GM12878 (cell line): ENCODE data around the gene HDDC2. TPM values are rescaled to one million over a fixed set of nuclear protein-coding genes. Genes with fewer than 3 reads are reported as not detected.
A peak's percentile ranks its signal among the peaks of the same experiment; 100 is the strongest.

Experiments
- ATAC-seq: fragments of 200-7000 bp; cut with Tn5 transposase; 3 replicates; pipeline ENCODE4 v1.9.1; 2020; ENCODE audit warnings: mild to moderate bottlenecking, moderate library complexity
- BruUV-seq: library from RNA; stranded (reverse); fragments of 400-500 nt; replicated peaks from 2 replicates; lab custom pipeline; 2021; lab: Mats Ljungman, UMichigan
- CTCF ChIA-PET: fragments of 300-600 bp; sonication (Branson Sonifier 250); formaldehyde crosslinking; extraction: SDS; loops from one replicate; lab custom pipeline; 2021; ENCODE audit warnings: inconsistent platforms; lab: Yijun Ruan, JAX
- POLR2A ChIA-PET: fragments of 350-600 bp; formaldehyde crosslinking; extraction: SDS; loops from one replicate; lab custom pipeline; 2021; ENCODE audit warnings: inconsistent platforms; lab: Charles Lee
- RAD21 ChIA-PET: fragments of 300-600 bp; sonication (Branson Sonifier 250); formaldehyde crosslinking; loops from one replicate; lab custom pipeline; 2023; ENCODE audit warnings: antibody characterized with exemption; ENCODE audit not compliant: unreplicated experiment; lab: Charles Lee
- SMC1A ChIA-PET: fragments of 300-600 bp; sonication (Branson Sonifier 250); formaldehyde crosslinking; loops from one replicate; lab custom pipeline; 2023; ENCODE audit not compliant: unreplicated experiment, uncharacterized antibody; lab: Charles Lee
- DNase-seq: peaks from one replicate; pipeline ENCODE4 v3.0.0-alpha.2; 2011; ENCODE audit warnings: low read depth, low spot score
- FAIRE-seq: peaks from 3 replicates; lab custom pipeline; 2011; peaks lifted over from hg19 to GRCh38; lab: Jason Lieb, UNC
- H2AFZ ChIP-seq: 2 replicates; pipeline ENCODE4 v1.6.0; 2011; ENCODE audit warnings: low read depth, low read length, control low read depth; ENCODE audit not compliant: control insufficient read depth
- H3K27ac ChIP-seq: 2 replicates; pipeline ENCODE4 v1.5.1; 2011; ENCODE audit warnings: control low read depth; ENCODE audit not compliant: control insufficient read depth, insufficient read depth
- H3K27me3 ChIP-seq, 2 experiments: replicated peaks in 1 of 2; 2 replicates each; pipeline versions ENCODE4 v1.6.0 to v1.6.1; 2011; ENCODE audit warnings: low read length in 1 of 2; ENCODE audit not compliant: control insufficient read depth in 2 of 2, insufficient read depth in 2 of 2
- H3K36me3 ChIP-seq, 2 experiments: 2 replicates each; pipeline ENCODE4 v1.5.1; 2011; ENCODE audit warnings: low read length in 1 of 2; ENCODE audit not compliant: control insufficient read depth in 2 of 2, insufficient read depth in 2 of 2
- H3K4me1 ChIP-seq: 2 replicates; pipeline ENCODE4 v1.6.1; 2011; ENCODE audit warnings: mild to moderate bottlenecking, low read length, moderate library complexity, mixed read lengths; ENCODE audit not compliant: control insufficient read depth, insufficient read depth
- H3K4me2 ChIP-seq: 2 replicates; pipeline ENCODE4 v1.6.0; 2011; ENCODE audit warnings: control low read depth; ENCODE audit not compliant: control insufficient read depth, insufficient read depth
- H3K4me3 ChIP-seq: fragments of 200-600 bp; sonication (generic); 2 replicates; pipeline ENCODE4 v1.5.1; 2016
- H3K79me2 ChIP-seq: 2 replicates; pipeline ENCODE4 v1.6.0; 2011; ENCODE audit warnings: low read length; ENCODE audit not compliant: control insufficient read depth, insufficient read depth
- H3K9ac ChIP-seq: 2 replicates; pipeline ENCODE4 v1.8.0; 2011; ENCODE audit warnings: low read length, control low read depth, mixed read lengths; ENCODE audit not compliant: control insufficient read depth, insufficient read depth
- H3K9me3 ChIP-seq: replicated peaks from 3 replicates; pipeline ENCODE4 v1.5.1; 2011; ENCODE audit warnings: mild to moderate bottlenecking, low read length; ENCODE audit not compliant: control insufficient read depth, insufficient read depth
- H4K20me1 ChIP-seq: 2 replicates; pipeline ENCODE4 v1.6.0; 2011; ENCODE audit not compliant: control insufficient read depth, insufficient read depth
- FOXK2 ChIP-seq: fragments of 450-650 bp; IDR thresholded peaks from 2 replicates; pipeline ENCODE4 v1.6.1; 2017; ENCODE audit warnings: mild to moderate bottlenecking, moderate library complexity
- RAD21 ChIP-seq: IDR thresholded peaks from 2 replicates; pipeline ENCODE4 v1.6.1; 2011; ENCODE audit warnings: mild to moderate bottlenecking, low read depth, low read length, moderate library complexity; ENCODE audit not compliant: insufficient read depth
- SMC3 ChIP-seq: IDR thresholded peaks from 2 replicates; pipeline ENCODE4 v1.6.1; 2011; ENCODE audit warnings: low read length, improper control_type of control experiment, borderline replicate concordance
- WGBS: methylation state at CpG from one replicate; pipeline ENCODE4 v1.1.6; 2016; ENCODE audit warnings: low lambda C conversion rate; ENCODE audit not compliant: insufficient replicate concordance, insufficient coverage; ENCODE audit errors: missing lambda C conversion rate; 5-methylcytosine and 5-hydroxymethylcytosine counted together
- in situ Hi-C: fragments of 300-500 bp; cut with MboI; formaldehyde crosslinking; loops from 9 replicates; pipeline ENCODE4 v1.14.3; 2018; ENCODE audit warnings: mixed read lengths
- intact Hi-C: fragments of 100-400 bp; cut with micrococcal nuclease; formaldehyde crosslinking; loops from one replicate; pipeline ENCODE4 v1.14.2; 2022; ENCODE audit not compliant: unreplicated experiment
- polyA plus RNA-seq, 11 experiments: library from polyadenylated mRNA; depleted of rRNA in 4 of 11; unstranded in 6 of 11; stranded (reverse) in 5 of 11; fragments of >200 nt; fragmentation: Nextera tagmentation in 4 of 11; fragmentation: Illumina TruSeq in 1 of 11; extraction: Ambion mirVana in 4 of 11; extraction: Trizol in 1 of 11; gene quantifications; 1 replicate in 1 of 11; 2 replicates in 10 of 11; pipeline versions ENCODE4 v1.2.1 to v1.2.3, GENCODE V29; 2011 to 2016; ENCODE audit warnings: inconsistent platforms in 2 of 11, missing spikeins in 2 of 11, low read depth in 1 of 11
- total RNA-seq, 4 experiments: library from RNA; depleted of rRNA in 3 of 4; stranded (reverse); fragments of >200 nt in 3 of 4; fragmentation: Illumina TruSeq in 1 of 4; extraction: Trizol in 1 of 4; gene quantifications; 2 replicates each; pipeline versions ENCODE4 v1.2.1 to v1.2.3, GENCODE V29; 2013 to 2021
- TF ChIP-seq, protein P1 (sequence below), 3 experiments: IDR thresholded peaks in 2 of 3; conservative IDR thresholded peaks in 1 of 3; 2 replicates each; pipeline ENCODE4 v1.5.1; 2011; ENCODE audit warnings: low read depth in 3 of 3, low read length in 3 of 3, mild to moderate bottlenecking in 3 of 3, control low read depth in 2 of 3, moderate library complexity in 2 of 3, inconsistent platforms in 1 of 3, mixed read lengths in 1 of 3; ENCODE audit not compliant: control insufficient read depth in 2 of 3, insufficient read depth in 1 of 3; ENCODE audit errors: extremely low read depth in 1 of 3
- TF ChIP-seq, protein P2 (sequence below): fragments of 450-650 bp; IDR thresholded peaks from 2 replicates; pipeline ENCODE4 v1.6.1; 2017; ENCODE audit warnings: low read depth, mild to moderate bottlenecking, moderate library complexity

Gene HDDC2
- total and polyA plus RNA-seq, 10 of the 15 experiments (the other 5 are each of a cell fraction or from before 2014, with no cell fraction given): 54.5 to 148 (median 92.7) TPM

DNA sequence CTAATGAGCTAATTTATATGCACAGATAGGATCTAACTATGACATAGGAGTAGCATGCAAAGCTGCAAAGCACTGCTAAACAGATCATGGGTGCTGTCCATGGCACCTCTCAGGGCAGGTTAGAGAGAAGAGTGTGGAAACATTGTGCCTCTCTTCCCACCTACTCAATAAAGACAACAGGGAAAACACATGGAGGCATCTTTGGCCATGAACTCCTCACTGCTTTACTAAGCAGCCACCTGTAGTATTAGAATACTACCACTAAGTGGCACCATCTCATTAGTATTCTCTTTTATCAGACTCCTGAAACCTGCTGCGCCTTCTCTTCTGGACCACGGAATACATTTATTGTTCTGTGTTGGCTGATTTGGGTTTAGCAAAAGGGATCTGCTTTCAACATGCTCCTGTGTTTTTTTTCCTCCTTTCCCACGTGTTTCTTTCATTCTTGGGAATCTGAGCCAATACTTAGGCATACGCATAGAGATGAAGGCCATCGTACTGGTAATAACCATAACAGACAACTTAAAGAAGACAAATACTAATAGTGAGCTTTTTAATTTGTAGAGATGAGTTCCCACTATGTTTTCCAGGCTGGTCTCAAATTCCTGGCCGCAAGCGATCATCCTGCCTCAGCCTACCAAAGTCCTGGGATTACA lies 9.4 kb upstream of the HDDC2 start:
- 47% methylated on average over 7 of the region's 7 CpGs for WGBS
- no peaks in the 10 kb centered on the region for H3K79me2 ChIP-seq
- ChIA-PET POLR2A (interaction anchor here (0.6 kb wide), 1 partner anchor 466 kb away, joined by 7 read pairs; no protein-coding TSS in a partner anchor), SMC1A (interaction anchor here (0.6 to 10.9 kb wide), 16 partner anchors 10 to 795 kb away, joined by 3 to 128 read pairs (median 3); partner anchors contain the start of genes HDDC2 and NCOA7), CTCF (interaction anchor here (0.7 to 11.6 kb wide), 19 partner anchors 10 to 663 kb away, joined by 3 to 306 read pairs (median 8); partner anchors contain the start of genes HDDC2 and HINT3), RAD21 (interaction anchor here (0.7 to 9.3 kb wide), 11 partner anchors 14 to 663 kb away, joined by 3 to 134 read pairs (median 3); no protein-coding TSS in a partner anchor)
- H3K9me3 ChIP-seq: no peaks in the 10 kb centered on the region
- no peaks in the 10 kb centered on the region for H4K20me1 ChIP-seq
- no peak overlapping the region for H3K27ac ChIP-seq
- no TSS peak for BruUV-seq
- DNase-seq (no peak), ATAC-seq (peak; percentile 82), FAIRE-seq (no peak)
- no peak overlapping the region for H3K4me2 ChIP-seq
- in situ Hi-C loops (loop anchor here (5.0 kb wide), 2 partner anchors 456 to 661 kb away; no protein-coding TSS in a partner anchor), intact Hi-C loops (loop anchor here (2.0 to 5.0 kb wide), 7 partner anchors 119 to 1811 kb away; partner anchors contain the start of gene HINT3)
- H2AFZ ChIP-seq: no peak overlapping the region
- no peaks in the 10 kb centered on the region for H3K27me3 ChIP-seq
- no peak for TF ChIP-seq FOXK2
- peak; percentile 75 for TF ChIP-seq SMC3
- TF ChIP-seq, protein P1, sequence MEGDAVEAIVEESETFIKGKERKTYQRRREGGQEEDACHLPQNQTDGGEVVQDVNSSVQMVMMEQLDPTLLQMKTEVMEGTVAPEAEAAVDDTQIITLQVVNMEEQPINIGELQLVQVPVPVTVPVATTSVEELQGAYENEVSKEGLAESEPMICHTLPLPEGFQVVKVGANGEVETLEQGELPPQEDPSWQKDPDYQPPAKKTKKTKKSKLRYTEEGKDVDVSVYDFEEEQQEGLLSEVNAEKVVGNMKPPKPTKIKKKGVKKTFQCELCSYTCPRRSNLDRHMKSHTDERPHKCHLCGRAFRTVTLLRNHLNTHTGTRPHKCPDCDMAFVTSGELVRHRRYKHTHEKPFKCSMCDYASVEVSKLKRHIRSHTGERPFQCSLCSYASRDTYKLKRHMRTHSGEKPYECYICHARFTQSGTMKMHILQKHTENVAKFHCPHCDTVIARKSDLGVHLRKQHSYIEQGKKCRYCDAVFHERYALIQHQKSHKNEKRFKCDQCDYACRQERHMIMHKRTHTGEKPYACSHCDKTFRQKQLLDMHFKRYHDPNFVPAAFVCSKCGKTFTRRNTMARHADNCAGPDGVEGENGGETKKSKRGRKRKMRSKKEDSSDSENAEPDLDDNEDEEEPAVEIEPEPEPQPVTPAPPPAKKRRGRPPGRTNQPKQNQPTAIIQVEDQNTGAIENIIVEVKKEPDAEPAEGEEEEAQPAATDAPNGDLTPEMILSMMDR (IDR thresholded peaks at IDR 0.05 in 2 of 3, conservative IDR thresholded peaks at IDR 0.05 in 1 of 3; ENCODE audit: control insufficient read depth in 2 of 3, extremely low read depth in 1 of 3, insufficient read depth in 1 of 3, low read depth in 3 of 3, low read length in 3 of 3): peak; percentile 61 to 83 (median 76)
- TF ChIP-seq, protein P2, sequence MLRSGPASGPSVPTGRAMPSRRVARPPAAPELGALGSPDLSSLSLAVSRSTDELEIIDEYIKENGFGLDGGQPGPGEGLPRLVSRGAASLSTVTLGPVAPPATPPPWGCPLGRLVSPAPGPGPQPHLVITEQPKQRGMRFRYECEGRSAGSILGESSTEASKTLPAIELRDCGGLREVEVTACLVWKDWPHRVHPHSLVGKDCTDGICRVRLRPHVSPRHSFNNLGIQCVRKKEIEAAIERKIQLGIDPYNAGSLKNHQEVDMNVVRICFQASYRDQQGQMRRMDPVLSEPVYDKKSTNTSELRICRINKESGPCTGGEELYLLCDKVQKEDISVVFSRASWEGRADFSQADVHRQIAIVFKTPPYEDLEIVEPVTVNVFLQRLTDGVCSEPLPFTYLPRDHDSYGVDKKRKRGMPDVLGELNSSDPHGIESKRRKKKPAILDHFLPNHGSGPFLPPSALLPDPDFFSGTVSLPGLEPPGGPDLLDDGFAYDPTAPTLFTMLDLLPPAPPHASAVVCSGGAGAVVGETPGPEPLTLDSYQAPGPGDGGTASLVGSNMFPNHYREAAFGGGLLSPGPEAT: no peak
- TF ChIP-seq RAD21: peak; percentile 86
- no peaks in the 10 kb centered on the region for H3K4me1 ChIP-seq
- H3K9ac ChIP-seq: no peak overlapping the region
- H3K36me3 ChIP-seq: no peaks in the 10 kb centered on the region
- H3K4me3 ChIP-seq: no peak overlapping the region
